ENCODE data around the gene RAPGEF4.
"Not testable (repeated sequence)": the region's sequence is repeated elsewhere in the genome, so short reads cannot be mapped to it uniquely, and the experiment has no call there.

Gene RAPGEF4

GRCh38 chr2:173076581-173077345 is 341.1 kb downstream of the RAPGEF4 start:
- peak; percentile 4 for DNase-seq

GRCh38 chr2:173077506-173078177 is 342.0 kb downstream of the RAPGEF4 start:
- no peak for DNase-seq

DNA sequence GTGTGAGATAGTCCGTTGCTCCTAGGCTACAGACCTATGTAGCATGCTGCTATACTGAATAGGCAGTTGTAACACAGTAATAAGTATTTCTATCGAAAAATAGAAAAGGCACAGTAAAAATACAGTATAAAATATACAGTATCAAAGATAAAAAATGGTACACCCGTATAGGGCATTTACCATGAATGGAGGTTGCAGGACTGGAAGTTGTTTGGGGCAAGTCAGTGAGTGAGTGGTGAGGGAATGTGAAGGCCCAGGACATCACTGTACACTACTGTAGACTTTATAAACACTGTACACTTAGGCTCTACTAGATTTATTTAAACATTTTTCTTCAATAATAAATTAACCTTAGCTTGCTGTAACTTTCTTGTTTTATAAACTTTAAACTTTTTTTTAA is 343.5 kb downstream of the RAPGEF4 start:
- DNase-seq, result no peak

- no peak for DNase-seq
Observed at GRCh38 chr2:173079973-173080860, 344.6 kb downstream of the RAPGEF4 start.

GRCh38 chr2:173086518-173087213 is 351.0 kb downstream of the RAPGEF4 start:
- DNase-seq, result no peak

- no peak for DNase-seq
Observed at GRCh38 chr2:173087214-173087581, 351.6 kb downstream of the RAPGEF4 start.

DNA sequence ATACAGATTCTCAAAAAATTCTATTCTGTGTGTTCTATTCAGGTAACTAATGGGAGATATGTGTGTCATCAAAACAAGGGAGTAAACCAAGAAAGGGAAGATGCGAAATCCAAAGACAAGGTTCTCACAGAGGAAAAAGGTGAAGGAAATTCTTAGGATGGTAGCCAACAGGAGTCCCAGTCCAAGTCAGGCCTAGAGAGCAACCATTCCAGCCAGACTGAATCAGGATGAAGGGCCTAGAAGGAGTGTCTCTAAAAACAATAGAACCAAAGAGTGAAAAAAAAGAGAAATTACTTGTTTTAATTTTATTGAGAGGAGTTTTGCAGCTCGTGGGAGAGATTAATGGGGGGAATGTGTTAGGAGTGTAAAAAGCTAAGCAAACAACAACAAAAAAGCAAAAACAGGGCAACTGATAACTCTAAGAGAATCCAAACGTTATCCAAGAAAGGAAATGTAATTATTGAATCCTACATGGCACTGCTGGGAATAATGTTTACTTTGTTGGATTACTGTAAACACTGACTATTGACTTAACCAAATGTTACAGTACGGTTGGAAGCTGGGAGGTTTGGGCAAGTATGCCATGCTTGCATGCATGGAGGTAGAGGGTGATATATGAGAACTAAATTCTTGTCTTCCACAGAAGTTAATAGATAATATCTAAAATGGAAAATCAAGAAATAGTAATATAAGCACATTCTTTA is 352.3 kb downstream of the RAPGEF4 start:
- no peak for DNase-seq

DNA sequence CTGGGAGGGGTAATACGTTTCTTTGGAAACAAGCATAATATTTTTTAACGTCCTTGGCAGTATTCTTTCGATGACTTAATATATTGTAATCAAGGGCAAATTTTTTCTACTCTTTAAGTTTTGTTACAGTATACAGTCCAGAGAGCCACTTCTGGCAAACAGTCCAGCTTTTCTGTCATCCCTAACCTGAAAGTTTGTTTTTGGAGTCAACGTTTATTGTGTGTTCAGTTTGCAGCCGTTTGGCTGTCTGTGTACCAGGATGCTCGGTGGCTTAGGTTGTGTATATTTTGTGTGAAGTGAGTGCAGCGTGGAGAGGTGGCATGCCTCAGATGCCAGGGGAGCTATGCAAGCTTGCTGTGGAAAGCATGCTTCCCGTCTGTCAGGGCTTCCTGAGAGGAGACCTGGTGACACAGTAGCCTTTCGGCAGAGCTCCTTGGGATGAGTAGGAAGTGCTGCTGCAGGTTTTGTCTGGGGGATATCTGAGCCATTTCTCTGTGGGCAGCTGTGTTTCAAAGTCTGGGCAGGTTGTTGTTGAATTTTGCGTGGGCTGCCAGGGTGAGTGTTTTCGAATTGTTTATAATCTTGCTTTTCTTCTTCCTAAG is 354.7 kb downstream of the RAPGEF4 start:
- DNase-seq, result no peak

GRCh38 chr2:173090973-173091660 is 355.5 kb downstream of the RAPGEF4 start:
- no peak for DNase-seq

GRCh38 chr2:173091910-173092309 is 356.3 kb downstream of the RAPGEF4 start:
- no peak for DNase-seq

GRCh38 chr2:173092844-173093402 is 357.3 kb downstream of the RAPGEF4 start:
- DNase-seq, result no peak

GRCh38 chr2:173093617-173094016 is 358.0 kb downstream of the RAPGEF4 start:
- not testable (repeated sequence) for DNase-seq

GRCh38 chr2:173094731-173095130 is 359.1 kb downstream of the RAPGEF4 start:
- DNase-seq, result no peak

DNA sequence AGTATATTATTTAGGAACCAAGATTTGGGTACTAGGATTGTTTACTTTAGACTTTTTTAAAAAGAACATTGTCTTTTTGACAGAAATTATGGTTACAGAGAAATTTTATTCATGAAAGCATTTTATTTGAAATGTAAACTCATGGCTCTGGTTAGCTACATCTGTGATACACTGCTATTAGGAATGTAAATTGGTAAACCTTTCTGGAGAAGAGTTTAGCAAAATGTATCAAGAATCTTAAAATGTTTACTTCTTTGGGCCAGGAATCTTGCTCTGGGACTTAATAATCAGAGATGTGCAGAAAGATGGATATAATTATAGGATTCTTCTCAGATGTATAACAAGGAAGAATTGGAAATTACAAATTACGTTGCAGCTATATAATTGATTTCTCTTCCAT is 359.7 kb downstream of the RAPGEF4 start:
- no peak for DNase-seq

DNA sequence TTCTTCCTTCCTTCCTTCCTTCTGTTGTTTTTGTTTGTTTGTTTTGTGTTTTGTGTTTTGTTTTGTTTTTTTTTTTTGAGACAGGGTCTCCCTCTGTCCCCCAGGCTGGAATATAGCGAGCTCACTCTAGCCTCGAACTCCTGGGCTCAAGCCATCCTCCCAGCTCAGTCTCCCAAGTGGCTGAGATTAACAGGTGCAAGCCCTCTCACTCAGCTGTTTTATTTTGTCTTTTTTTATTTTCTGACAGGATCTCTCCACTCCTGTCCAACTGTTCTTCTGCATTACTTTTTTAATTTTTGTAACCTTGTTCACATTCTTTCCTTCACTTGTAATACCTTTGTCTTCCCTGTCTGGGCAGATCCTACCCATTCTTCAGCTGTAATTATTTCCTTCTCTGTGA is 363.6 kb downstream of the RAPGEF4 start:
- DNase-seq, result no peak

DNA sequence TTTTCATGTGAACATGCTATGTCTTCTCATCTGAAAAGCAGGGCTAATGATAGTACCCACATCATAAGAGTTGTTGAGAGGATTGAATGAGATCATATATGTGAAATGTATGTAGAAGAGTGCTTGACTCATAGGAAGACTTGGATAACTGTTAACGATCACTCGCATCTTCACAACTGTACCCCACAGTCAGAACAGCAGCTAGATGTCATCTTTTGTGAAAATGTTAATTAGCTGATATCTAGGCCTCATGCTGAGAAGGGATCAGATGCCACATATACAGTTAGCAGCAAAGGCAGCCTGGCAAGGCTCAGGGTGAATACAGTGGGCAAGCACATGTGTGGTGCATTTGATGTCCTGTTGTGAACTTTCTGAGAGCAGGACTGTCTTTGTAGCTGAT is 364.2 kb downstream of the RAPGEF4 start:
- no peak for DNase-seq

- DNase-seq, result no peak
Observed at GRCh38 chr2:173101687-173102086, 366.0 kb downstream of the RAPGEF4 start.
